GM18499 (cell line): Measurements from ENCODE around the gene POLR2M.

Experiments used
- ATAC-seq: cut with Tn5 transposase; IDR thresholded peaks from one replicate; pipeline ENCODE4 v1.9.1; 2021; ENCODE audit warnings: moderate number of reproducible peaks; ENCODE audit not compliant: insufficient read depth, unreplicated experiment

The POLR2M gene

GRCh38 chr15:57735431-57735830 lies 28.9 kb downstream of the POLR2M start:
- ATAC-seq = no peak

DNA sequence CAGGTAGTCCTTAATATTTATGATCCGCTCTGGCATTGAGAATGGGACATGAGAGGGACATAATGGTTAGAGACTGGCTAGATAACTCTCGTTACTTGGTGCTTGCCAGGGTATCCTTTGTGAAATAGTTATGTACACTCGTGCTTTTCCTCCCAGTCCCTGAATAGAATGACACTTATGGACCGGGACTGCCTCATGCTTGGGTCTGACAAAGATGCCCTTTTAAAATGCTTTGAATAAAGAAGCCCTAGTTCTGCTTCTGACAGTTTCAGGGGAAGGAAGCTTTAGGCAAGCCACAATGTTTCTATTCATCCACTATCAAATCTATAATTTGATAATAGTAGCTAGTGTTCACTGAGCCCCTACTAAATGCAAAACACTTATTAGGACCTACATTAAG lies 29.4 kb downstream of the POLR2M start:
- ATAC-seq = no peak

- ATAC-seq = no peak
These were observed 30.1 kb downstream of the POLR2M start for GRCh38 chr15:57736591-57736990.

- ATAC-seq = no peak
These were observed 32.3 kb downstream of the POLR2M start for GRCh38 chr15:57738734-57739237.

DNA sequence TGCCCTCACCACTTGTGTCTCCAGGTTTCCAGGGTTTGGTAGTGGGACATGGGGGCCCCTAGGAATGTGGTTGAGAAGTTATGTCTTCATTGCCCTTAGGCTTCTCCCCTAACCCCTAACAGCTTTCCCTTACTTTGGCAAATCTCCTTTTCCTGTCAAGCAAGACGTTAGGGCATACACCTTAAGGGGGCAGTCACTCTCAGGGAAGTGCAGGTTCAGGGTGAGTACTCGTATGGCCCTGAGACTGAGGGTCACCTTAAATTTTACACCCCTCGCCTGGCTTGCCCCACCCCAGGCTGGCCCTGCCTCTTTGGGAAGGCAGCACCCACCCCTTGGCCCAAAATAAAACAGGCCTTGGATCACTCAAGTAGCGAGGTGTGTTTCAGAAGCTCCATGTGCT lies 33.5 kb downstream of the POLR2M start:
- ATAC-seq = no peak

DNA sequence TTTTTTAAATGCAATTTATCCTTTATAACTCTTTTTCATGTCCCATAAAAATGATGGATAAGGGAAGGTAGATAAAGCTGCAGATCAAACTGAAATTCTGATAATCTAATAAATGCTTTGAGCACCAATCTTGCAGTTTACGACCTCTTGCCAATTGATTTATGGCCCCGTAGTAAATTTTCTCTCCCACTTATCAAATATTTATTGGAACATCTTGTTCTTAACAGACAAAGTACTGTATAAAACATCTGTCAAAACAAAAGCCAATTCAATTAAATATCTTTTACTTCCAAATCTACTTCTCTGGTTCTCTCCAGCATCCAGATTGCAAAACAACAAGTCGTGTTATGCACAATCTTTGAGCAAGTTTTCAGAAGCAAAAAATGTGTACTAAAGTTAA lies 34.6 kb downstream of the POLR2M start:
- ATAC-seq = no peak

GRCh38 chr15:57743424-57743823 lies 36.9 kb downstream of the POLR2M start:
- ATAC-seq = no peak

DNA sequence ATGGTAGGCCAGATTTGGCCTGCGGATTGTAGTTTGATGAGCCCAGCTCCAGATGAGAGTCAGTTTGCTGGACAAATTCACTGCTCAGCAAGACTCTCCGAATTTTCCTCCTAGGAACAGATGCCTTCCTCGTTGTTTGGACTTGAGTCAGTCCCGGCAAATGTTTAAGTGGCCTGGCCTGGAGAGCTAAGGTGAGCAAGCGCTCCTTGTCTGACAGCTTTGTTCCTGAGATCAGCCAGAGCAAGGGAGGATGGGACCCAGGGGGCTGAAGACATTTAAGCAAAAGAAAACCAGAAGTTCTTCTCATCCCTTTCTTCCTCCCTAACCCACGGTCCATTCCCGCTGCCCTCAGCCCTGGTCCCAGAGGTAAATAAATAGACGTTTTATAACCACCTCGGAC lies 40.3 kb downstream of the POLR2M start:
- ATAC-seq = no peak

GRCh38 chr15:57747206-57747896 lies 40.8 kb downstream of the POLR2M start:
- no peak for ATAC-seq

DNA sequence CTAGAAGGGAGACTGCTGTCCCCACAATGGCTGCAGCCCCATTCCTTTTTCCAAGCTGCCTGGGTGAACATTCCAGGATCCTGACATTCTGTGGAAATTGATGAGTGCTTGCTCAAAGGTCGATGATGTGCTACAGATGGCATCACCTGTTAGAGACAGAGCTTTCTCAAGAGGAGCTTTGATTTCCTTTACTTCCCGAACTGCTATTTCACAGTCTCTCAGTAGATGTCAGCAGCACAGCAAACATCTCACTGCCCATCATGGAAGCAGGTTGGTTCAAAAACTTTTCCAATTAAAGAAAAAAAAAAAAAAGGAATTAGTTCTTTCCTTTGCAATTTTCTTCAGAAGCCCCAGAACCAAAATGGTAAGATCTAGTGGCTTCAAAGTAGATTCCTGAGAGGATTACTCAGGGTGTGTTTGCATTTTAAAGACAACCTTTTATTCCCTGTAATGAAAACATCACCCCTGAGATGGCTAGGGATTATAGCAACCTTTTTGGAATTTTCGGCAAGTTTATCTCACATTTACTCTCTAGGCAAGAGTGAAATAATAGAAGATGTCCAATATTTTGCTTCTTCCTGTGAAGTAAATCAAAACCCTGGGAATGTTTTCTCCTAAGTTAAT lies 44.8 kb downstream of the POLR2M start:
- no peak for ATAC-seq

- ATAC-seq = no peak
These were observed 45.9 kb downstream of the POLR2M start for GRCh38 chr15:57752436-57752835.

DNA sequence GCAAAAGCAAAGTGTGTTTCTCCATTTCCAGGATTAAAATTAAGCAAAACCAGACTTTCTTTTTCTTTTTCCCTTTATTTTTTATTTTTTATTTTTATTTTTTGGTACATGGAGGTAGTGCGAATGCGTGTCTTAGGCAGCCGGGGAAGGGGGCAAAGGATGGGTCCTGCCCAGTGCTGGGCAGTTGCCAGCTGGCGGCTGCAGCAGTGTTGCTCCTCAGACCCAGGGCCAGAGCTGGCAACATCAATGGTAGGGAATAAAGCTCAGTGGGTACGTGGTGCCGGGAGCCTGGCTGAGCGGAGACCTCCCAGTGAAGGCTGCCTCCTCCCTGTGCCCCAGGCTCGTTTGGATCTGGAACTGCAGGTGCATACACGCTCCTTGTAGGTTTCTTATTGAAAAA lies 46.3 kb downstream of the POLR2M start:
- ATAC-seq = no peak

GRCh38 chr15:57756466-57756865 lies 50.0 kb downstream of the POLR2M start:
- ATAC-seq = no peak

GRCh38 chr15:57758560-57758959 lies 52.0 kb downstream of the POLR2M start:
- no peak for ATAC-seq

DNA sequence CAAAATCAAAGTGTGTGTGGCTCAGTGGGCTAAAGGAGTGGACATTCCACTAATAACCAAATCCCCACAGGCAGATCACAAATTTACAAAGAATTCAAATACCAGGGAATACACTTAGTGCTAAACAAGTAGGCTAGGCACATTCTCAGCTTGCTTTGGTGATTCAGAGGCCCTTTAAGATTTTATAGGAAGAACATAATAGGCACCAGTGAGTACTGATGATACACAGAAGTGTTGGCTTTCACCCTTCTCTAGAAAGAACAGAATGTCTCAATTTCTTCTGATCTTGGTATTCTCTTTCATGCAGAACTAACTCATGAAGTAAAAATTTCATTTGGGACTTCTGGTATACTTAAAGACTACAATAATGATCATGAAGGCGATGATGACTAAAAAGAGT lies 55.0 kb downstream of the POLR2M start:
- ATAC-seq = no peak

GRCh38 chr15:57762302-57762701 lies 55.8 kb downstream of the POLR2M start:
- no peak for ATAC-seq

DNA sequence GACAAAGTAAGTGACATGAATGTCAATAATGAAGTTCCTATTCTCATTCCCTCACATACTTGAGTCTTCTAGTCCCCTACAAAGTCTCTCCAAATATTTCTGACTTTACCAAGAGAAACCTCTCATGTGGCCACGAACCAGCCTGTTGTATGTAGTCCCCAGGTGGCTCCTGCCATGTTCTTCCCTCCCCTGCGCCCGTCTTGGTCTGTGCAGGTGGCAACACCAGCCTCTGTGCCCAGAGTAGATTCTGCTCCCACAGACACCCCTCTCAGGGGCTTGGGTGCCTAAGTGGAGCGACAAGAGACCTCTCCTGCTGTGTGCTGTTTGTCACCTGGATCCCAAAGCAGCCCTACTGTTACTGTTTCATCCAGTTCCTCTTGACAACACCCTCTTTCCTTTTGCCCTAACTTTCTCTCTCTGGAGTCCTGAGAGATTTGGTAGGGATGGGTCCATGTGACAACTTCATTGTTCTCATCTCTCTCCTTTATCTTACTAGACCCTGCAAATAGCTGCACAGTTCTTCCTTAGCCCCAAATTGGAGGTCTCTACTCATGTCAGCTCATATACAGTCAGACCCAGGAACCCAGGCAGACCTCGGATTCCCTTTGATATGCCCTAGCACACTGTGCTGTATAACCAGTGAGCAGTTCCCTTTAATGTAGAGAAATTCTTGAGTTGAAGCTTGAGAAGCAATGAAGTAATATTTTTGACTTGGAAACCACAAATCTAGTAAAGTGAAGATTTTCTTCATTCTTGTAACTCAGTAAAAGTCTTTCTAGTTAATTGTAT lies 56.9 kb downstream of the POLR2M start:
- ATAC-seq = no peak
